Activated CD8-positive, alpha-beta memory T cell treated with anti-CD3 and anti-CD28 coated beads, Interleukin-2, amount 10 ng/mL, durations not matched to agents 7 days and 5 days (primary cell): ENCODE measurements around the gene USP24. TPM values are rescaled to one million over a fixed set of nuclear protein-coding genes. Genes with fewer than 3 reads are reported as not detected.

Source experiments
- ATAC-seq: fragments of 150-1000 bp; cut with Tn5 transposase; one replicate; pipeline ENCODE4 v1.10.0; 2021; ENCODE audit warnings: moderate library complexity
- CTCF ChIA-PET: fragments of 350-600 bp; sonication (Branson Sonifier 250); formaldehyde crosslinking; loops from one replicate; lab custom pipeline; 2021; ENCODE audit warnings: antibody characterized with exemption; lab: Charles Lee
- DNase-seq: peaks from one replicate; pipeline ENCODE4 v3.0.0-alpha.2; 2020
- H3K27ac Mint-ChIP-seq: one replicate; pipeline ENCODE4 v1.8.0; 2021; ENCODE audit warnings: mild to moderate bottlenecking, mixed read lengths
- H3K27me3 Mint-ChIP-seq: one replicate; pipeline ENCODE4 v1.8.0; 2021; ENCODE audit warnings: mixed read lengths
- H3K36me3 Mint-ChIP-seq: one replicate; pipeline ENCODE4 v1.8.0; 2021; ENCODE audit warnings: mild to moderate bottlenecking, mixed read lengths
- H3K4me1 Mint-ChIP-seq: one replicate; pipeline ENCODE4 v1.8.0; 2021; ENCODE audit warnings: mixed read lengths
- H3K4me3 Mint-ChIP-seq: one replicate; pipeline ENCODE4 v1.8.0; 2021; ENCODE audit warnings: mild to moderate bottlenecking, moderate library complexity, mixed read lengths
- H3K9me3 Mint-ChIP-seq: one replicate; pipeline ENCODE4 v1.8.0; 2022; ENCODE audit warnings: low read depth, mixed read lengths
- total RNA-seq, 2 experiments: library from RNA; stranded (reverse); gene quantifications; one replicate each; pipeline ENCODE4 v1.2.3, GENCODE V29; 2021

Gene USP24, protein sequence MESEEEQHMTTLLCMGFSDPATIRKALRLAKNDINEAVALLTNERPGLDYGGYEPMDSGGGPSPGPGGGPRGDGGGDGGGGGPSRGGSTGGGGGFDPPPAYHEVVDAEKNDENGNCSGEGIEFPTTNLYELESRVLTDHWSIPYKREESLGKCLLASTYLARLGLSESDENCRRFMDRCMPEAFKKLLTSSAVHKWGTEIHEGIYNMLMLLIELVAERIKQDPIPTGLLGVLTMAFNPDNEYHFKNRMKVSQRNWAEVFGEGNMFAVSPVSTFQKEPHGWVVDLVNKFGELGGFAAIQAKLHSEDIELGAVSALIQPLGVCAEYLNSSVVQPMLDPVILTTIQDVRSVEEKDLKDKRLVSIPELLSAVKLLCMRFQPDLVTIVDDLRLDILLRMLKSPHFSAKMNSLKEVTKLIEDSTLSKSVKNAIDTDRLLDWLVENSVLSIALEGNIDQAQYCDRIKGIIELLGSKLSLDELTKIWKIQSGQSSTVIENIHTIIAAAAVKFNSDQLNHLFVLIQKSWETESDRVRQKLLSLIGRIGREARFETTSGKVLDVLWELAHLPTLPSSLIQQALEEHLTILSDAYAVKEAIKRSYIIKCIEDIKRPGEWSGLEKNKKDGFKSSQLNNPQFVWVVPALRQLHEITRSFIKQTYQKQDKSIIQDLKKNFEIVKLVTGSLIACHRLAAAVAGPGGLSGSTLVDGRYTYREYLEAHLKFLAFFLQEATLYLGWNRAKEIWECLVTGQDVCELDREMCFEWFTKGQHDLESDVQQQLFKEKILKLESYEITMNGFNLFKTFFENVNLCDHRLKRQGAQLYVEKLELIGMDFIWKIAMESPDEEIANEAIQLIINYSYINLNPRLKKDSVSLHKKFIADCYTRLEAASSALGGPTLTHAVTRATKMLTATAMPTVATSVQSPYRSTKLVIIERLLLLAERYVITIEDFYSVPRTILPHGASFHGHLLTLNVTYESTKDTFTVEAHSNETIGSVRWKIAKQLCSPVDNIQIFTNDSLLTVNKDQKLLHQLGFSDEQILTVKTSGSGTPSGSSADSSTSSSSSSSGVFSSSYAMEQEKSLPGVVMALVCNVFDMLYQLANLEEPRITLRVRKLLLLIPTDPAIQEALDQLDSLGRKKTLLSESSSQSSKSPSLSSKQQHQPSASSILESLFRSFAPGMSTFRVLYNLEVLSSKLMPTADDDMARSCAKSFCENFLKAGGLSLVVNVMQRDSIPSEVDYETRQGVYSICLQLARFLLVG (N-terminal part only)
- total RNA-seq = 10 to 100 TPM; 38.2 to 42.3 TPM

DNA sequence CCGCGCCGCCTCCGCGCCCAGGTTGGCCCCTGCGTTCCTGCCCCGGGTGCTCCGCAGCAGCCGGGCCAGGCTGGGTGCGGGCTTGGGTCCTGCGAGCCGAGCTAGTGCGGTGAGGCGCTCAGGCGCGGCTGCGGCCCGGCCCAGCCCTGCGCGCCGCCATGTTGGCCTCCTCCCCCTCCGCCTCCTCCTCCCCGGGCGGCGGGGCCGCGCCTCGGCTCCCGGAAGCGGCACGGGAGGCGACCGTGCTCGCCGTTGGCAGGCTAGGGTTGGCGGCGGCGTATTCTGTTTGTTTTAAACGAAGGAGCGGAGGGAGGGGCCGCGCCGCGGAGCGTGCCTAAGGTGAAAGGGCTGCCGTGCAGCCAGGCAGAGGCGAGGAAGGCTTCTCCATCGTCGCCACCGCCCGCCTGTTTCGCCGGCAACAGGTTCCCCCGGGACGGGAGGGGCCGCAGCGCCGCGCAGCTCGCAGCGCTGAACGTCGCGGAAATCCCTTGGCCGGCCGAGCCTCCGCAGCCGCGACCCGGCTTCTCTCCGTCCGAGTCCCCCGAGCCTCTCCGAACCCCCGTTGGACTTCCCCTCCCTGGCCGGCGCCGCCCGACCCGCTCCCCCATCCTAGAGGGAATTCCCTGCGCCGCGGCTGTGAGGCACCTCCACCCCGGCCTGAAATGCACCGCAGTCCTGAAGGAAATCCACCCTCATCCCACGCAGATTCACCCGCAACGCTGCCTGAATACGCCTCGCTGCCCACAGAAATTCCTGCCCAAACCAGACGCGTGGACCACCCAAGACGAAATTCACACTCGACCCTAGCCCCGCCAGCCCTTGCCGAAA lies at the start of gene USP24:
Gene USP24 (minus strand): TSS at position 171 of the 828 bp plus-strand sequence. CDS start 251 bp downstream, outside the sequence.
- CTCF ChIA-PET = interaction anchor here (0.8 to 1.3 kb wide), 4 partner anchors 10 to 74 kb away, joined by 3 to 6 read pairs (median 4); no protein-coding TSS in a partner anchor

DNA sequence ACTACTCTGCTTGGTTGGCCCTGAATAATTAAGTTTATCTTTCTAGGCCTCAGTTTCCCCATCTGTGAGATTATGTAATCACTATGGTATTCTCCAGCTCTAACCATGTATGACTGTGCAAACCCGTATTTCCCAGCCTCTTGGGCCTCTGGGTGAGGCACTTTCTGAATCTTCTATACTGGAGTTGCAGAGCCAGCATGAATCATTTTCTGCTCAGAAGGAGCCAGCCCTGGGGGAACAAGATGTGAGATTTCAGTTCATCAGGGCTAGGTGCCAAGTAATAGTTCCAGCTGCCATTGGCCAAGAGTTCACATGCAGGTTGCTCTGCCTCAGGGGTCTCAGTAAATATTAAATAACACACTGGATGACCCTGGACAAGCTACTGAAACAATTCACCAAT lies 47.7 kb upstream of the USP24 start:
- CTCF ChIA-PET = no interaction called here
- Mint-ChIP-seq H3K4me1 (peaks cover 13% of the 10 kb centered on the region), H3K4me3 (no peak overlapping the region), H3K27me3 (peaks cover 28% of the 10 kb centered on the region), H3K36me3 (no peaks in the 10 kb centered on the region), H3K9me3 (no peaks in the 10 kb centered on the region), H3K27ac (no peak overlapping the region)
- DNase-seq = no peak
- no peak for ATAC-seq

More for the DNA sequence above, at the start of gene USP24:
- ATAC-seq = peak; percentile 88
- Mint-ChIP-seq H3K4me1 (peaks cover 54% of the 10 kb centered on the region), H3K4me3 (peak within 1 kb of the TSS; percentile 86), H3K36me3 (peaks cover 1% of the 10 kb centered on the region), H3K9me3 (no peaks in the 10 kb centered on the region), H3K27me3 (no peaks in the 10 kb centered on the region), H3K27ac (peak within 1 kb of the TSS; percentile 92)
- DNase-seq = peak; percentile 85

DNA sequence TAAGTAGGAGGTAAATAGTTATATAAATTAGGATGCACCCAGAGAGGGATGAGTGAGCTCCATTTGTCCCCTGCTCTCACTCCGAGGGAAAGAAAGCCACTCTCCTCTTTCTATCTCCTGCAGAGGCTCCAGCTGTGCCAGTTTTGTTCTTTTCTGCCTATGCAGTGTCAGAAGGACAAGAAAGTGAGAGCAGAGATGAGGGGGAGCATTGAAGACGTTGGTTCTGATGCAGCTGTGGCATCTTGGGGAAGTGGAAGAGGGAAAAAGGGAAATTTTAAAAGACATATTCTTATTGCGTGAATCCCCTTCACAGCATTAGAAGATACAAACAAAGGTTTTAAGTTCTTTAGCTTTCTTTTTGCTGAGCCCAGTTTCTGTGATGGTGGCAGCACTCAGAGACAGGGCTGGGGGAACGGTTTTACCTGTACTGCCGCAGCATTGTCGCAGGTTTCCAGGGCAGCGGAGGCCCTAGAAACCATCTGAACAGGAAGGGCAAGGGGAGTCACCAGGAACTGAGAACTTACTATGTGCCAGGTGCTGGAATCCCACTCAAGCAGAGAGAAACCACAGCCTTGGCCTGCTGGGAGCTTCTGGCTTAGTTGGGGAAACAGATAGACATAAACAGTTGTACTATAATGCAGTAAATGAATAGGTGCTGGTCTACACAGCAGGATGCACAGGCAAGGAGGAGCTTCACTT lies 44.9 kb upstream of the USP24 start:
- H3K9me3 Mint-ChIP-seq = no peaks in the 10 kb centered on the region
- peaks cover 25% of the 10 kb centered on the region for H3K27me3 Mint-ChIP-seq
- no peak overlapping the region for H3K27ac Mint-ChIP-seq
- ATAC-seq (no peak), DNase-seq (no peak)
- H3K4me3 Mint-ChIP-seq = no peak overlapping the region
- peaks cover 20% of the 10 kb centered on the region for H3K4me1 Mint-ChIP-seq
- CTCF ChIA-PET = no interaction called here
- no peaks in the 10 kb centered on the region for H3K36me3 Mint-ChIP-seq

DNA sequence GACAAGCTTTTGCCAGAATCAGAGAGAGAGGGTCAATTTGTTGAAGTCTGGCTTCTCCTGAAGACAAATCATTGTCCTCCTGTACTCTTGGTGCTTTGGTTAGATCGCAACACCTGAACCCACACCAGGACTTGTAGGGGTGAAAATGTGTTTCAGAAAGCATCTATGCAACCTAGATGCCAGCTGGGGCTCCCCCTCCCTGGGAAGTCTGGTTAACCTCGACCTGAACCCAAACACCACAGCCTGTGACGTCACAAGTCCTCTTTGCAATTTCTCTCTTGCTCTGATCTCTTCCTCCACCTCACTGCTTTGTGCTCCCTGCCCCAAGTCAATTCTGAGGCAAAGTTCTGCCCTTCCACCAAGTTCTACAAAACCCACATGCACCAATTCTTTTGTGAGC lies 42.8 kb upstream of the USP24 start:
- Mint-ChIP-seq H3K4me1 (peaks cover 22% of the 10 kb centered on the region), H3K36me3 (no peaks in the 10 kb centered on the region), H3K27me3 (peaks cover 17% of the 10 kb centered on the region), H3K27ac (peak overlapping the region; percentile 50), H3K4me3 (peak overlapping the region; percentile 20), H3K9me3 (no peaks in the 10 kb centered on the region)
- DNase-seq = peak; percentile 88
- CTCF ChIA-PET = interaction anchor here (1.3 to 1.8 kb wide), 3 partner anchors 9 to 114 kb away, joined by 4 to 5 read pairs (median 5); no protein-coding TSS in a partner anchor
- peak; percentile 92 for ATAC-seq

DNA sequence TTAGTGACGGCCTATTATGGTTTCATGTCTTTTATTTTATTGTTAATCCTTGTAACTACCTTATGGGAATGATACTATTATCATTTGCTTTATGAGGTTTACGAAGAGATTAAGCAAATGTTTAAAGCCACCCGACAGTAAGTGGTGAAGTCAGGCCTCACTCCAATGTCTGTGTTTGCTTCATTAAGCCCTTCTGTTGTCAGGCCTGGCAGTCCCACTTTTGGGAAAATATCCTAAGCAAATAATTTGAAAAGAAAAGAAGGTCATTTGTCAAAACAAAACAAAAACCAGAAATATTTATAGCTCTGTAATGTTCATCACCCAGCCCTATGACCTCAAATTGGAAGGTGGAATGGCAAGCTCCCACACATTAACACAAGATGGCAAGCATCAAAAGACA lies 40.7 kb upstream of the USP24 start:
- H3K27ac Mint-ChIP-seq = no peak overlapping the region
- H3K36me3 Mint-ChIP-seq = no peaks in the 10 kb centered on the region
- CTCF ChIA-PET = interaction anchor here (0.8 to 1.6 kb wide), 4 partner anchors 9 to 305 kb away, joined by 3 read pairs; no protein-coding TSS in a partner anchor
- ATAC-seq = no peak
- no peak overlapping the region for H3K4me3 Mint-ChIP-seq
- DNase-seq = no peak
- no peaks in the 10 kb centered on the region for H3K9me3 Mint-ChIP-seq
- H3K4me1 Mint-ChIP-seq = peaks cover 29% of the 10 kb centered on the region
- peaks cover 17% of the 10 kb centered on the region for H3K27me3 Mint-ChIP-seq

DNA sequence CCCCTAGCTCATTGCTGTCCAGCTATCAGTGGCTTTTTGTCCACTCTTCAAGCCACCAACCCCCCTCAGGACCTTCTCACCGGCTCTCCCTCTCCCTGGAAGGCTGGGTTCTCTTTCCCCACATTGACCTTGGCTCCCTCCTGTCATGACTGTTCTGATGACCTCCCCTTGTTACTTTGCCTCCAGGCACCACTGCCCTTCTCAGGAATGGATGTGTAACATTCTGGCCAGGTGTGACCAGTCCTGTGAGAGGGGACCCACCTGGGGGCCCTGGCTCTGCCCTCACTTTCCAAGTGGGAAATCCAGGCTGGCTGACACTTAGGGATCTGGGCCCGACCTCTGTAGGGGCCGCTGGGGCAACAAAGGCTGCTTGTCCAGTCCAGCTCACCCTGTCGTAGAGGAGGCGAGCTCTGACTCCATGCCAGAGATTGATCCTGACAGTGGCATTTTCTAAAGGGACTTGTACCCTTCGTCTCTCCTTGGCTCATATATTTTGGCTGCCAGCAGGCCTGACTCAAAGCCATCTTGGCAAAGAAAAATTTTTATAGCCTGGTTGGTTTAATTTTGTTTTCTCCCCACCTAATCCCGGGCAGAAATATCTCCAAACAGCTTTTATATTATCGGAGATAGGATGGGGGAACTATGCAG lies 37.9 kb upstream of the USP24 start:
- Mint-ChIP-seq H3K9me3 (no peaks in the 10 kb centered on the region), H3K4me1 (peaks cover 18% of the 10 kb centered on the region), H3K4me3 (no peak overlapping the region), H3K27ac (no peak overlapping the region), H3K36me3 (no peaks in the 10 kb centered on the region), H3K27me3 (peaks cover 3% of the 10 kb centered on the region)
- DNase-seq = no peak
- CTCF ChIA-PET = interaction anchor here (1.1 kb wide), 1 partner anchor 80 kb away, joined by 3 read pairs; no protein-coding TSS in a partner anchor
- no peak for ATAC-seq

DNA sequence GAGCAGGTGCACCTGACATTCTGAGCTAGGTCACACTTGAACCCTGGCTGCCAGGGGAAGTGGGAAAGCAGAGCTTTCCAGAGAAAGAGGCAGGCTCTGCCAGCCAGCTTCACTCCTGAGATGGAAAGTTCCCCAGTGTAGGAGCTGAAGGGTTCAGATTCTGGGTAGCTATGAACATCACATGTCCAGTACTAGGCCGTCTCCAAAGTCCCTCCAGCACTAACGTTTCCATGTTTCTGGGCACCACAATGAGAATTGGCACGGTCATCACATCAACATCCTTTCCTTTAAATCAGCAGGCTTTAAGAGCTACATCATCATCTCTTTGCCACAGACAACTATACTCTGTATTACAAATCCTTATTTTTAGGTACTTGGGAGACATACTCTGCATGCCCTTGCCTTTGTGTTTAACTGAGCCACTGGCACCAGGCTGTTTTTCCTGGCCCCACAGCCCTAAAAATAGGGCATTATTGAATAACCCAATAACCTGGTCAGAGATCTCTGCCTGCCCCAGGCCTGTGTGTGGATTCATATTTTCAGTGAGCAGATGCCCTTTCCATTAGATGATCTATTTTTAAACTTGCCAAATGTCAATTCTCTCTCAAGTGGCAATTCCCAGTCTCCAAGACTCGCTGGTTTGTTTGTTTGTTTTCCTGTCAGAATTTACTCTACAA lies 35.4 kb upstream of the USP24 start:
- Mint-ChIP-seq H3K27ac (no peak overlapping the region), H3K9me3 (no peaks in the 10 kb centered on the region)
- CTCF ChIA-PET = interaction anchor here (1.3 to 1.4 kb wide), 2 partner anchors 14 to 102 kb away, joined by 3 read pairs; no protein-coding TSS in a partner anchor

DNA sequence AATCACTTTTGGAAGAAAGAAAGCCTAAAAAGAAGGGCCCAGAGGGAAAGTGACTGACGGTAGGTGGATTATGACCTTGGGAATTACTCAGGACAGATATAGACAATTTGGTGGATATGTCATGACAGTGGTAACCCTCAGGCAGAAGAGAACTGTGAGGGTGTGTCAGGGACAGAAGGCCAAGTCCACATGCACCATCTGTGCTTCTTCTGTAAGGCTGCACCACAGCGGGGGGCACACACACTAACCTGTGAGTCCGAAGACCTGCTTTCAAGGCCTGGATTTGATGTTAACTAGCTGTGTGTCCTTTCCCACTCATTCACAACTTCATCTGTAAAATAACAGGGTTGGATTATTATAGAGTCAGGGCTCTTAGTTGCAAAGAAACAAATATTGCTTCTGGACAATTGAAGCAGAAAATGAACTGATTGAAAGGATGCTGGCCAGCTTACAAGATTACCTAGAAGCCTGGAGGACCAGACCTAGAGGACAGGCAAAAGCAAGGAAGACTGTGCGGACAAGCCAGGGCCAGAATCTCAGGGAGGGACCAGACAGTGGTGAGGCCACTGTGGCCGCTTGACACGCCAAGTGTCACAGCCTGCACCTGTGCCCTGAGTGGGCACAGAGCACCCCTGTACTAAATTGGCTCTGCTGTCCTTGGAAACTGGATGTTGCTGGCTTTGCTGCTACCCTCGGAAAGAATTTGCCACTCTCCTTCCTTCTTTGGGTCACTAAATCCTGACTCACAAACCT lies 34.7 kb upstream of the USP24 start:
- H3K4me1 Mint-ChIP-seq = peaks cover 9% of the 10 kb centered on the region
- no peak for ATAC-seq
- DNase-seq = no peak
- H3K27me3 Mint-ChIP-seq = no peaks in the 10 kb centered on the region
- CTCF ChIA-PET = no interaction called here
- H3K27ac Mint-ChIP-seq = no peak overlapping the region
- no peaks in the 10 kb centered on the region for H3K36me3 Mint-ChIP-seq
- no peak overlapping the region for H3K4me3 Mint-ChIP-seq
- H3K9me3 Mint-ChIP-seq = no peaks in the 10 kb centered on the region

More for the DNA sequence above, 35.4 kb upstream of the USP24 start:
- no peaks in the 10 kb centered on the region for H3K27me3 Mint-ChIP-seq
- peaks cover 9% of the 10 kb centered on the region for H3K4me1 Mint-ChIP-seq
- ATAC-seq (no peak), DNase-seq (no peak)
- no peaks in the 10 kb centered on the region for H3K36me3 Mint-ChIP-seq
- no peak overlapping the region for H3K4me3 Mint-ChIP-seq

DNA sequence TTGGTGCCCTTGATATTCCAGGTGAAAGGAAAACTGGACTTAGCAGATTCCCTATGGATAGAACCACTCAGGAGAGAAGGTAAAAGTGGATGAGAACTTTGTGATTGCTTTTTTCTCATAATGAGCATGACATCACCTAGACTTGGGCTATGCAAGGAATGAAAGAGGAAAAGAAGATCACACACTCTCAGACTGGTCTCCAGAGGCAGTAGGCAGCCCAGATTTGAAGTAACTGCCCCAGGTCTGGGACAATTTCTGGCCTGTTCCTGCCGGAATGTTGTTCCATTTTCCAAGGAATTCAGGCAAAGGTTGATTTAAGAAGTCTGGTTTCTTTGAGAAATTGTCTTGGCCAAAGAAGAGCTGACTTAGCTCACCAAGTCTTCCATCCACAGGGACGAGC lies 31.7 kb upstream of the USP24 start:
- CTCF ChIA-PET = interaction anchor here (0.7 to 1.4 kb wide), 2 partner anchors 10 to 15 kb away, joined by 3 read pairs; no protein-coding TSS in a partner anchor
- DNase-seq = no peak
- H3K4me1 Mint-ChIP-seq = peaks cover 3% of the 10 kb centered on the region
- no peaks in the 10 kb centered on the region for H3K36me3 Mint-ChIP-seq
- peaks cover 3% of the 10 kb centered on the region for H3K27me3 Mint-ChIP-seq
- H3K4me3 Mint-ChIP-seq = no peak overlapping the region
- H3K9me3 Mint-ChIP-seq = no peaks in the 10 kb centered on the region
- no peak for ATAC-seq
- no peak overlapping the region for H3K27ac Mint-ChIP-seq

DNA sequence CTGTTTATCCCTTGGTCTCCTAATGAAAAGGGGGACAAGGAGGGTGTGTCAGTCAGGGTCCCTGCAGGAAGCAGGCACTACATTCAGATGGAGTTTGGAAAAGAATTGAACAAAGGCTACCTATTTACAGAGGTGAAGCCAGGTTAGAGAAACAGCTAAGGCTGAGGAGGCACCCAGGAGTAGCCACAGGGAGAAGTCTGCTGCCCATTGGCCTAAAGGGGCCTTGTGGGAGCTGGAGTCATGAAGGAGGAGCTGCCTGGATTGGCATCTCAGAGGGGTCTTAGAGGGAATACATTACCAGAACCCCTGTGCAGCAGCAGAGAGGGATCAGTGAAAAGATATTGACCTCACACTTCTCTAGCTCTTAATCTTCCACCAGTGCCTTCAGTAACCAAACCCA lies 31.2 kb upstream of the USP24 start:
- H3K9me3 Mint-ChIP-seq = no peaks in the 10 kb centered on the region

More for the DNA sequence above, 31.2 kb upstream of the USP24 start:
- H3K27me3 Mint-ChIP-seq = peaks cover 6% of the 10 kb centered on the region
- H3K4me1 Mint-ChIP-seq = peaks cover 3% of the 10 kb centered on the region
- CTCF ChIA-PET = interaction anchor here (0.7 to 1.4 kb wide), 2 partner anchors 10 to 15 kb away, joined by 3 read pairs; no protein-coding TSS in a partner anchor
- no peaks in the 10 kb centered on the region for H3K36me3 Mint-ChIP-seq
- DNase-seq (no peak), ATAC-seq (no peak)
- H3K4me3 Mint-ChIP-seq = no peak overlapping the region
- no peak overlapping the region for H3K27ac Mint-ChIP-seq
